GM12874 (cell line): ENCODE data around the gene RSPO4.

Experiments used
- CTCF ChIP-seq: IDR thresholded peaks from 2 replicates; pipeline ENCODE4 v1.5.1; 2011; ENCODE audit warnings: low read depth, mild to moderate bottlenecking, control low read depth, low read length, moderate library complexity; ENCODE audit not compliant: insufficient read depth

RSPO4 gene

GRCh38 chr20:1015181-1015580, 13.1 kb upstream of the RSPO4 start:
- no peak for TF ChIP-seq CTCF

- TF ChIP-seq CTCF = no peak
Measured at GRCh38 chr20:1014471-1014870, 12.4 kb upstream of the RSPO4 start.

DNA sequence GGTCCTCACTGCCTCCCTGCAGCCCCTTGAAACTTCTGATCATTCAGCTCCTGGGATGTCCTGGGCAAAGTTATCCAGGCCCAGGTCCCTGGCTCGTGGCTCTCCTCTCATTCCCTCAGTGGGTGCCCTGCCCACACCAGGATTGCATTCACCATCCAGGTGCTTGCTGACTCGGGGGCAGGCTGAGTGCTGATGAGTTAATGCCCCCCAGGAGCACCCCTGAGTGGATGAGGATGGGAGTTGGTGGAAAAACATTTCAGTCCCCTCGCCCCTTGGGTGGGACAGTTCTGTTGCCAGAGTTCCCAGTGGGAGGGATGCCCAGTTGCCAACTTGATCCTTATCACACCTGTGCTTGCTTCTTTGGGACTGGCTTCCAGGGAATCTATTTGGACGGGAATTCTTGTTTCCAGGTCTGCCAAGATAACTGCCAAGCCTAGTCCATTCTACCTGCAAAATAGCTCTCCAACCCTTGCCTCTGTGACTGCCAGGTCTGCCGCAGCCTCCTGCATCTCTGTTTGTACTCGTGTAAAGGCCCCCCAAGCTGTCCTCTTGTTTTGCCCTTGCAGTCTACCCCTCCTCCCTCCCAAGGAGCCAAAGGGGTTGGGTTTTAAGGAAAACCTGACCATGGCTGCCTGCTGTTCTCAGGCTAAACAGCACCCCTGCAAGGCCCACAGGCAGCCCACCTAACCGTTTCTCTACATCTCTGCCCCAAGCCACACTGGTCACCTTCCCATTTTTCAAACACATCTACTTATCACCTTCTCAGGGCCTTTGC, 11.6 kb upstream of the RSPO4 start:
- no peak for TF ChIP-seq CTCF

DNA sequence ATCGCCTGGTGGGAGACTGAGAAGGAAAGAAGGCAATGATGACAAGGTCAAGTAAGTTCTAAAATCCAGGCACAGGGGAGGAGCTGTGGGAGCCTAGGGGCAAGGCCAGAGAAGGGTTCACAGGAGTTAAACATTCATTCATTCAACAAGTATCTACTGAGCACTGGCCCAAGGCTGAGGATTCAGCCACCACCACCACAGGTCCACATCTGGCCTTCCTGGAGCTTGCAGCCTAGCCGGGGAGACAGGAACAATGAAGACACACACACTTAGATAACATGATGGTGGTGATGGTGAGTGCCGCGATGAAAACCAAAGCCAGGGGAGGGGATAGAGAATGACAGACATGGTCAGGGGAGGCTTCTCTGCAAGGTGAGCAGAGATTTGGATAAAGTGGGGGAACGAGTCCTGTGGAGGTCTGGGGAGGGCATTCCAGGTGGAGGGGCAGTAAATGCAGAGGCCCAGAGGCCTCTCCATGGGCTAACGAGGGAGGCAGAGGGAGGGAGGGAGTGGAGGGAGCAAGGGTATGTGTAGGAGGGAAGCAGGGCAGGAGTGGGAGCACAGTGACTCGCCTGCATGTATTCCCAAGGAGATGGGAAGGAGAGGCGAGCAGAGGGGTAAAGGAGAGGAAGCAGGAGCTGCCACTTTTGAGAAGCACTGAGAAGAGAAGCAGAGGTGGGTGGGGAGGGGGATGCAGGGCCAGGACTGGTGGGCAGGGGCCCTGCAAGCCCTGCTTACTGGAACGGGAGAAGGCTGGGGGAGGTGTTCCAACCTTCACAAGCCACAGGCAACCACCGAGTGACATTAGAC, 10.5 kb upstream of the RSPO4 start:
- no peak for TF ChIP-seq CTCF

- TF ChIP-seq CTCF = no peak
Measured at GRCh38 chr20:1010659-1011058, 8.5 kb upstream of the RSPO4 start.

- TF ChIP-seq CTCF = no peak
Measured at GRCh38 chr20:1005452-1006027, 3.4 kb upstream of the RSPO4 start.
